ENCODE measurements around the gene RPL22. TPM values are rescaled to one million over a fixed set of nuclear protein-coding genes. Genes with fewer than 3 reads are reported as not detected.

RPL22 gene
- total and polyA plus RNA-seq, 2 of the 13 experiments (the other 11 are each of a cell fraction or from before 2014, with no cell fraction given), result 214 to 545 TPM

DNA sequence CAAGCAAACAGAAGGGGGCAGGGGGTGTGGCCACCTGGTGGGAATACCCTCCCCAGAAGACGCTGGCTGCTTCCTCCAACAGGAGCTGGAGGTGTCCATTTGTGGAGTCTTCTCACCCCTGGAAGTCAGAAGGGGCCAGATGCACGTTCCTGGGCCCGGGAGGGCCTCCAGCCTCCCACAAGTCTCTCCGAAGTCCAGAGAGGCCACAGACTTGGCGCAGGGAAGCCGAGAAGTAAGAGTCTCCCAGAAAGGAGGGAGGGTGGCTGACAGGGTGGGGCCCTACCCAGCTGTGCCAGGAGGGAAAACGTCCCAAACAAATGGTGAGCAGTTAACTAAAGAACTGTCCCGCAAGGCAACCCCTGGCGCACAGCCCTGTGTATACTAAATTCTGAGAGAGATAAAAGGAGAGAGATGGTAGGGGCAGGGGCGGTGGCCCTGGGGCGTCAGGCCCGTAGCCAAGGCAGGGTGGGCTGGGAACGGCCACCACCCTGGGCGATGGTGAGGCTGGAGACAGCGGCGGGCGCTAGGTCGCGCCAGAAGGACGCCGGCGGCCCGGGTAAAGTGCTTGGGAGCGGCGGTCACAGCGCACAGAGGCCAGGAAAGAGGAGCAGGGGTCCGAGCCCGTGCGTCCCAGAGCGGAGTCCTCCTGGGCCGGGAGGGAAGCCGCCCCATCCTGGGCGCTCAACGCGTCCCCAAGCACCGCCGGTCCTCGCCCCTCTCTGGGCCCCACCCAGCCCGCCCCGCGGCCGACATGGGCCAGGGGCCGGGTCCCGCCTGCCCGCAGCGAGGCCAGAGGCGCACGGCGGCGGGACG is 20.4 kb downstream of the RPL22 start:
- H3K36me3 ChIP-seq (replicated peaks in 1 of 2; ENCODE audit: control insufficient read depth in 1 of 2, insufficient read depth in 2 of 2, low read length in 2 of 2), result no peaks in the 10 kb centered on the region
- no peak overlapping the region for H2AFZ ChIP-seq (ENCODE audit: low read length)
- in situ Hi-C loops (cut with HindIII; ENCODE audit: extremely low pct_ligation_motif_present, low pct_unique_long_range_greater_than_20kb) (no loop called here), intact Hi-C loops (cut with micrococcal nuclease; ENCODE audit: unreplicated experiment) (no loop called here)
- no peaks in the 10 kb centered on the region for H3K9me3 ChIP-seq (ENCODE audit: low read length)
- peaks cover 5% of the 10 kb centered on the region; the same call in 1 of the 2 replicates for H3K4me1 ChIP-seq (ENCODE audit: insufficient read depth, low read length)
- BruUV-seq (replicated peaks), result no TSS peak
- H3K4me2 ChIP-seq (ENCODE audit: low read depth, low read length), result no peak overlapping the region; the same call in 1 of the 2 replicates
- POLR2A ChIA-PET, result no interaction called here
- H3K79me2 ChIP-seq (ENCODE audit: insufficient read depth, low read length), result no peaks in the 10 kb centered on the region
- peaks cover 17% of the 10 kb centered on the region for H4K20me1 ChIP-seq (ENCODE audit: insufficient read depth, low read length)
- FAIRE-seq, result no peak
- H3K9ac ChIP-seq (ENCODE audit: insufficient read depth, low read depth, low read length), result no peak overlapping the region
- peak overlapping the region in 1 of 3 experiments; percentile 4; a peak in 2 of 6 replicates for H3K4me3 ChIP-seq (replicated peaks in 1 of 3; ENCODE audit: insufficient read depth in 1 of 3, low read depth in 2 of 3, low read length in 3 of 3)
- no peak for DNase-seq (ENCODE audit: low spot score)
- peaks cover 4 to 34% of the 10 kb centered on the region in 2 experiments for H3K27me3 ChIP-seq (ENCODE audit: control insufficient read depth in 1 of 2, insufficient read depth in 2 of 2, low read length in 2 of 2)
- H3K27ac ChIP-seq (ENCODE audit: extremely low read length, insufficient read depth, low read length), result no peak overlapping the region
- peak; percentile 41 for ATAC-seq
- peak; percentile 72 for TF ChIP-seq EZH2 (conservative IDR thresholded peaks at IDR 0.05; ENCODE audit: low read depth, low read length)
- TF ChIP-seq, protein P1, sequence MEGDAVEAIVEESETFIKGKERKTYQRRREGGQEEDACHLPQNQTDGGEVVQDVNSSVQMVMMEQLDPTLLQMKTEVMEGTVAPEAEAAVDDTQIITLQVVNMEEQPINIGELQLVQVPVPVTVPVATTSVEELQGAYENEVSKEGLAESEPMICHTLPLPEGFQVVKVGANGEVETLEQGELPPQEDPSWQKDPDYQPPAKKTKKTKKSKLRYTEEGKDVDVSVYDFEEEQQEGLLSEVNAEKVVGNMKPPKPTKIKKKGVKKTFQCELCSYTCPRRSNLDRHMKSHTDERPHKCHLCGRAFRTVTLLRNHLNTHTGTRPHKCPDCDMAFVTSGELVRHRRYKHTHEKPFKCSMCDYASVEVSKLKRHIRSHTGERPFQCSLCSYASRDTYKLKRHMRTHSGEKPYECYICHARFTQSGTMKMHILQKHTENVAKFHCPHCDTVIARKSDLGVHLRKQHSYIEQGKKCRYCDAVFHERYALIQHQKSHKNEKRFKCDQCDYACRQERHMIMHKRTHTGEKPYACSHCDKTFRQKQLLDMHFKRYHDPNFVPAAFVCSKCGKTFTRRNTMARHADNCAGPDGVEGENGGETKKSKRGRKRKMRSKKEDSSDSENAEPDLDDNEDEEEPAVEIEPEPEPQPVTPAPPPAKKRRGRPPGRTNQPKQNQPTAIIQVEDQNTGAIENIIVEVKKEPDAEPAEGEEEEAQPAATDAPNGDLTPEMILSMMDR (CRISPR knock-in tag; IDR thresholded peaks at IDR 0.05), result 0 out of 2 replicates have a peak, but pooled peaks have one; percentile 14
- TF ChIP-seq FOXK1 (CRISPR knock-in tag; IDR thresholded peaks at IDR 0.05; ENCODE audit: borderline replicate concordance, low read depth), result no peak
- TF ChIP-seq FOXO4 (CRISPR knock-in tag; conservative IDR thresholded peaks at IDR 0.05), result no peak
- peak; percentile 29 for TF ChIP-seq HNRNPLL (IDR thresholded peaks at IDR 0.05; ENCODE audit: low read depth, low read length, poor library complexity, severe bottlenecking)
- peak; percentile 97 for TF ChIP-seq ZNF800 (CRISPR knock-in tag; IDR thresholded peaks at IDR 0.05)
- TF ChIP-seq ZNF232 (CRISPR knock-in tag; IDR thresholded peaks at IDR 0.05; ENCODE audit: borderline replicate concordance), result no peak
- WGBS (ENCODE audit: low lambda C conversion rate), result 5% methylated on average over 11 of the region's 51 CpGs
- CTCF ChIA-PET (ENCODE audit: low intra/inter-chr PET ratio, low total read pairs), result no interaction called here
